Amniotic epithelial cell (primary cell): ENCODE results near the gene CALR3.
A peak's percentile ranks its signal among the peaks of the same experiment; 100 is the strongest.
"Not testable (repeated sequence)": the region's sequence is repeated elsewhere in the genome, so short reads cannot be mapped to it uniquely, and the experiment has no call there.

ENCODE experiments used
- DNase-seq: peaks from one replicate; pipeline ENCODE4 v3.0.0-alpha.2; 2010; ENCODE audit warnings: low read depth

The CALR3 gene

GRCh38 chr19:16496613-16496983 is 631 bp upstream of the CALR3 start:
- DNase-seq = peak; percentile 52

- peak; percentile 47 for DNase-seq
Measured at GRCh38 chr19:16486476-16486875, 9.5 kb downstream of the CALR3 start.

- no peak for DNase-seq
Measured at GRCh38 chr19:16482745-16483144, 13.2 kb downstream of the CALR3 start.

GRCh38 chr19:16477311-16477710 is 18.7 kb downstream of the CALR3 start:
- no peak for DNase-seq

- peak; percentile 70 for DNase-seq
Measured at GRCh38 chr19:16476401-16476800, 19.6 kb downstream of the CALR3 start.

- DNase-seq = no peak
Measured at GRCh38 chr19:16473875-16474392, 22.0 kb downstream of the CALR3 start.

GRCh38 chr19:16472992-16473391 is 23.0 kb downstream of the CALR3 start:
- DNase-seq = no peak

GRCh38 chr19:16472559-16472899 is 23.4 kb downstream of the CALR3 start:
- not testable (repeated sequence) for DNase-seq

- DNase-seq = peak; percentile 57
Measured at GRCh38 chr19:16470911-16471811, 24.8 kb downstream of the CALR3 start.

GRCh38 chr19:16470541-16470910 is 25.4 kb downstream of the CALR3 start:
- DNase-seq = peak; percentile 14

GRCh38 chr19:16467581-16467980 is 28.4 kb downstream of the CALR3 start:
- no peak for DNase-seq

GRCh38 chr19:16466802-16467427 is 29.1 kb downstream of the CALR3 start:
- not testable (repeated sequence) for DNase-seq

GRCh38 chr19:16465239-16465638 is 30.7 kb downstream of the CALR3 start:
- DNase-seq = no peak

GRCh38 chr19:16463991-16464575 is 31.9 kb downstream of the CALR3 start:
- DNase-seq = peak; percentile 81

GRCh38 chr19:16463341-16463990 is 32.5 kb downstream of the CALR3 start:
- DNase-seq = no peak

GRCh38 chr19:16462757-16463250 is 33.2 kb downstream of the CALR3 start:
- peak; percentile 20 for DNase-seq

- DNase-seq = no peak
Measured at GRCh38 chr19:16461630-16462051, 34.3 kb downstream of the CALR3 start.

- no peak for DNase-seq
Measured at GRCh38 chr19:16460454-16460853, 35.5 kb downstream of the CALR3 start.

- no peak for DNase-seq
Measured at GRCh38 chr19:16459680-16460079, 36.3 kb downstream of the CALR3 start.

GRCh38 chr19:16458391-16459341 is 37.3 kb downstream of the CALR3 start:
- DNase-seq = no peak

GRCh38 chr19:16457954-16458331 is 38.0 kb downstream of the CALR3 start:
- no peak for DNase-seq
